H1 (cell line): ENCODE results near the gene INPP5A. TPM values are rescaled to one million over a fixed set of nuclear protein-coding genes. Genes with fewer than 3 reads are reported as not detected.

Experiments
- CTCF ChIA-PET: fragments of 300-600 bp; sonication (Branson Sonifier 250); formaldehyde crosslinking; loops from one replicate; lab custom pipeline; 2021; ENCODE audit not compliant: partially characterized antibody; lab: Charles Lee
- POLR2A ChIA-PET: fragments of 300-600 bp; sonication (Branson Sonifier 250); formaldehyde crosslinking; loops from one replicate; lab custom pipeline; 2021; ENCODE audit warnings: inconsistent platforms; ENCODE audit not compliant: partially characterized antibody; lab: Charles Lee
- DNase-seq, 2 experiments: peaks; one replicate each; pipeline versions ENCODE4 v3.0.0 to v3.0.0-alpha.2; 2010 to 2022; ENCODE audit warnings: low spot score in 2 of 2, low read depth in 1 of 2, mixed read lengths in 1 of 2
- FAIRE-seq: peaks from 2 replicates; lab custom pipeline; 2011; peaks lifted over from hg19 to GRCh38; lab: Jason Lieb, UNC
- H2AFZ ChIP-seq: 2 replicates; pipeline ENCODE4 v1.8.1; 2012; ENCODE audit warnings: low read length, inconsistent platforms
- H2AK5ac ChIP-seq: 2 replicates; pipeline ENCODE4 v1.6.1; 2013; ENCODE audit warnings: low read depth, low read length
- H2BK120ac ChIP-seq: replicated peaks from 2 replicates; pipeline ENCODE3; 2013; ENCODE audit warnings: low read depth, low read length, inconsistent platforms
- H2BK12ac ChIP-seq: 2 replicates; pipeline ENCODE4 v1.6.1; 2013; ENCODE audit warnings: low read depth, low read length
- H2BK15ac ChIP-seq: 2 replicates; pipeline ENCODE4 v1.6.1; 2013; ENCODE audit warnings: low read length
- H2BK20ac ChIP-seq: 2 replicates; pipeline ENCODE4 v1.6.1; 2013; ENCODE audit warnings: low read length
- H2BK5ac ChIP-seq: 2 replicates; pipeline ENCODE4 v1.6.1; 2013; ENCODE audit warnings: low read depth, low read length
- H3K14ac ChIP-seq: 2 replicates; pipeline ENCODE4 v1.6.1; 2013; ENCODE audit warnings: inconsistent platforms; ENCODE audit not compliant: insufficient read length
- H3K18ac ChIP-seq: 2 replicates; pipeline ENCODE4 v1.6.1; 2013; ENCODE audit warnings: low read length; ENCODE audit errors: extremely low read depth
- H3K23ac ChIP-seq: 2 replicates; pipeline ENCODE4 v1.6.1; 2013; ENCODE audit warnings: inconsistent platforms; ENCODE audit not compliant: insufficient read length
- H3K23me2 ChIP-seq: 2 replicates; pipeline ENCODE4 v1.6.1; 2013; ENCODE audit warnings: low read depth, low read length
- H3K27ac ChIP-seq: 2 replicates; pipeline ENCODE4 v1.6.1; 2011; ENCODE audit warnings: low read depth, low read length, inconsistent platforms
- H3K27me3 ChIP-seq, 4 experiments: replicated peaks in 1 of 4; 1 replicate in 1 of 4; 2 replicates in 3 of 4; pipeline versions ENCODE4 v1.6.1 to v1.8.1; 2011 to 2013; ENCODE audit warnings: low read length in 3 of 4, mild to moderate bottlenecking in 3 of 4, inconsistent platforms in 2 of 4, mixed read lengths in 2 of 4, moderate library complexity in 1 of 4; ENCODE audit not compliant: control insufficient read depth in 3 of 4, insufficient read depth in 3 of 4; ENCODE audit errors: extremely low read depth in 1 of 4
- H3K36me3 ChIP-seq, 4 experiments: 2 replicates each; pipeline versions ENCODE4 v1.6.1 to v1.8.1; 2011 to 2013; ENCODE audit warnings: mild to moderate bottlenecking in 4 of 4, low read length in 3 of 4, moderate library complexity in 2 of 4, control low read depth in 1 of 4, inconsistent platforms in 1 of 4; ENCODE audit not compliant: insufficient read depth in 4 of 4, control insufficient read depth in 2 of 4
- H3K4ac ChIP-seq: replicated peaks from 2 replicates; pipeline ENCODE3; 2013; ENCODE audit warnings: low read length, low read depth, mixed read lengths, inconsistent platforms; ENCODE audit not compliant: insufficient read length
- H3K4me1 ChIP-seq, 4 experiments: replicated peaks in 1 of 4; 1 replicate in 1 of 4; 2 replicates in 3 of 4; pipeline versions ENCODE4 v1.6.1 to v1.8.1; 2011 to 2013; ENCODE audit warnings: low read length in 3 of 4, inconsistent platforms in 2 of 4, mixed read lengths in 1 of 4; ENCODE audit not compliant: insufficient read depth in 4 of 4, control insufficient read depth in 3 of 4
- H3K4me2 ChIP-seq, 2 experiments: 2 replicates each; pipeline versions ENCODE4 v1.6.1 to v1.8.1; 2011 to 2013; ENCODE audit warnings: low read depth in 2 of 2, low read length in 2 of 2, control low read depth in 1 of 2, inconsistent platforms in 1 of 2, mild to moderate bottlenecking in 1 of 2; ENCODE audit not compliant: insufficient read depth in 1 of 2
- H3K4me3 ChIP-seq, 4 experiments: fragments of 200-600, 300-600 bp in 1 of 4; sonication (generic), shearing (Covaris generic), sonication (Bioruptor Twin) in 1 of 4; 2 replicates each; pipeline versions ENCODE4 v1.5.1 to v1.8.1; 2011 to 2016; ENCODE audit warnings: low read length in 4 of 4, low read depth in 3 of 4, control low read depth in 2 of 4, inconsistent platforms in 2 of 4, mild to moderate bottlenecking in 2 of 4, mixed read lengths in 1 of 4, moderate library complexity in 1 of 4; ENCODE audit not compliant: insufficient read depth in 2 of 4; ENCODE audit errors: extremely low read depth in 1 of 4
- H3K56ac ChIP-seq: replicated peaks from 2 replicates; pipeline ENCODE3; 2013; ENCODE audit warnings: low read depth, mild to moderate bottlenecking, mixed read lengths, low read length, inconsistent platforms; ENCODE audit not compliant: insufficient read length
- H3K79me1 ChIP-seq: 2 replicates; pipeline ENCODE4 v1.6.1; 2013; ENCODE audit warnings: low read depth, low read length, control low read depth
- H3K79me2 ChIP-seq, 2 experiments: 2 replicates each; pipeline versions ENCODE4 v1.6.1 to v1.8.1; 2012 to 2013; ENCODE audit warnings: low read length in 2 of 2, mild to moderate bottlenecking in 2 of 2, inconsistent platforms in 1 of 2; ENCODE audit not compliant: insufficient read depth in 2 of 2, control insufficient read depth in 1 of 2
- H3K9ac ChIP-seq, 4 experiments: replicated peaks in 1 of 4; 1 replicate in 1 of 4; 2 replicates in 3 of 4; pipeline versions ENCODE4 v1.6.1 to v1.8.1; 2011 to 2013; ENCODE audit warnings: low read depth in 3 of 4, low read length in 3 of 4, control low read depth in 2 of 4, mild to moderate bottlenecking in 2 of 4, moderate library complexity in 2 of 4, inconsistent platforms in 1 of 4; ENCODE audit errors: extremely low read depth in 1 of 4
- H3K9me3 ChIP-seq, 2 experiments: 2 replicates each; pipeline versions ENCODE4 v1.6.1 to v1.8.1; 2012 to 2013; ENCODE audit warnings: mild to moderate bottlenecking in 2 of 2, moderate library complexity in 2 of 2, control low read depth in 1 of 2, inconsistent platforms in 1 of 2, low read depth in 1 of 2, low read length in 1 of 2, mixed read lengths in 1 of 2; ENCODE audit not compliant: insufficient read depth in 2 of 2
- H4K20me1 ChIP-seq, 2 experiments: replicated peaks in 1 of 2; 2 replicates each; pipeline versions ENCODE3 to v1.8.1; 2011 to 2013; ENCODE audit warnings: inconsistent platforms in 2 of 2, low read length in 2 of 2, mild to moderate bottlenecking in 1 of 2; ENCODE audit not compliant: insufficient read depth in 2 of 2, control insufficient read depth in 1 of 2
- H4K5ac ChIP-seq: 2 replicates; pipeline ENCODE4 v1.6.1; 2013; ENCODE audit warnings: low read length, low read depth, mixed read lengths, inconsistent platforms; ENCODE audit not compliant: insufficient read length
- H4K8ac ChIP-seq: 2 replicates; pipeline ENCODE4 v1.8.0; 2013; ENCODE audit warnings: mild to moderate bottlenecking, moderate library complexity, low read length, inconsistent platforms; ENCODE audit not compliant: insufficient read depth; ENCODE audit errors: extremely low read depth
- H4K91ac ChIP-seq: replicated peaks from 2 replicates; pipeline ENCODE3; 2013; ENCODE audit warnings: low read length, mixed read lengths, inconsistent platforms; ENCODE audit not compliant: insufficient read length
- CEBPB ChIP-seq: IDR thresholded peaks from 2 replicates; pipeline ENCODE4 v1.6.1; 2012; ENCODE audit warnings: low read depth, low read length
- POLR2AphosphoS5 ChIP-seq: IDR thresholded peaks from 2 replicates; pipeline ENCODE4 v1.6.1; 2011; ENCODE audit warnings: low read depth, low read length
- RBBP5 ChIP-seq: IDR thresholded peaks from 2 replicates; pipeline ENCODE4 v1.7.1; 2012; ENCODE audit warnings: low read depth, mild to moderate bottlenecking, inconsistent platforms, low read length, moderate library complexity, borderline replicate concordance
- SAP30 ChIP-seq: fragments of 300-600 bp; sonication (generic); IDR thresholded peaks from 2 replicates; pipeline ENCODE4 v1.7.1; 2012; ENCODE audit warnings: low read length, moderate library complexity, mild to moderate bottlenecking, inconsistent platforms; ENCODE audit not compliant: insufficient read depth, insufficient replicate concordance
- SIRT6 ChIP-seq: IDR thresholded peaks from one replicate; pipeline ENCODE4 v1.7.1; 2012; ENCODE audit warnings: low read length, inconsistent platforms
- SRF ChIP-seq: IDR thresholded peaks from 2 replicates; pipeline ENCODE4 v1.6.1; 2011; ENCODE audit warnings: mild to moderate bottlenecking, low read depth, low read length, moderate library complexity
- WGBS, 2 experiments: shearing (Covaris generic) in 1 of 2; methylation state at CpG; one replicate each; pipeline versions ENCODE4 v1.1.6 to v1.1.7; 2013 to 2015; ENCODE audit warnings: low lambda C conversion rate in 2 of 2, mixed read lengths in 2 of 2, inconsistent platforms in 1 of 2, low coverage in 1 of 2, missing lambda C conversion rate in 1 of 2; ENCODE audit not compliant: insufficient replicate concordance in 2 of 2, insufficient coverage in 1 of 2, insufficient read length in 1 of 2; ENCODE audit errors: extremely low coverage in 1 of 2, missing lambda C conversion rate in 1 of 2; 5-methylcytosine and 5-hydroxymethylcytosine counted together
- polyA plus RNA-seq, 7 experiments: library from polyadenylated mRNA; depleted of rRNA in 3 of 7; stranded (reverse) in 5 of 7; unstranded in 2 of 7; fragments of >200 nt in 5 of 7; fragments of 200-250 nt in 2 of 7; gene quantifications; 1 replicate in 5 of 7; 2 replicates in 1 of 7; 4 replicates in 1 of 7; pipeline versions ENCODE4 v1.2.1 to v1.2.3, GENCODE V29; 2011 to 2013; ENCODE audit warnings: missing spikeins in 2 of 7, mixed read lengths in 2 of 7
- total RNA-seq: library from RNA; stranded (reverse); fragmentation: NEBNext Ultra II Directional; extraction: Animal tissue kit (Norgen Biotek cat#: 25700); gene quantifications from 2 replicates; pipeline ENCODE4 v1.2.1, GENCODE V29; 2021

The INPP5A gene
- total and polyA plus RNA-seq, 2 of the 8 experiments (the other 6 are each of a cell fraction or from before 2014, with no cell fraction given): 19.7 to 27.5 TPM

DNA sequence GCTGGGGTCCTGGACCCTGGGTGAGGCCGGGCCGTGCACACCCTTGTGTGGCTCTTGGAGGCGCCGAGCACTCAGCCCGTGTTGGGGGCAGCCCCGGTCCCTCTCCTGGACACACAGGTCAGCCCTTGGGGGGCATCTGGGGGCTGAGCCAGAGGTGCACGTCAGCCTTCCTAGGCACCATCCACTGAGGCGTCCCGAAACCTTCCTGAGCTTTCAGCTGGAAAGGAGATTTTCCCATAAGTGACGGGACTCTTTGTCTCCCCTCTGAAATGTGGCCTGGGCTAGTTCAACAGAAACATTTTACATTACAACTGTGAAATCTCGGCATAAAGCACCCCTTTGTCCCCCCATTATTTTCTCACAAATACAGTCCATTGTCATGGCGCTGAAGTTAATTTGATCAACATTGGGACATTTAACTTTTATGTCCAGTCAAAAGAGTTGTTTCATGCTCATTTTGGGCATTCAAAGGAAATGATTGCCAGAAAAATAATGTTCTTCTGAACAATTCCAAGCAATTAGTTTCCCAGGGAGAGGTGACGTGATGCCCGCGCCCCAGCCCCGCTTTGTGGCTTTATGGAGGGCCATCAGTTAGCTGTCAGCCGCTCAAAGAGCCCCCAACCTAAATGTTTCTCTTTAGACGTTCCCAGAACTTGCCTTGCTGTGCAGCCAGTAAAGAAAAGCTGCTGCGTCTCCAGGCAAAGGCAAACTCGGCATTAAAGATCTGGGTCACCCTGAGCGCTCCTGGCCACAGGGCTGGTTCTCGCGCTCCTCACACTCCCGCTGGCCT, 177.6 kb downstream of the INPP5A start:
- H4K8ac ChIP-seq: peak overlapping the region; percentile 29; the same call in 1 of the 2 replicates
- no peak overlapping the region for H3K14ac ChIP-seq
- WGBS, 2 experiments: 86% methylated on average over 24 of the region's 24 CpGs; no CpG with 5 or more reads in 1 of the 2 experiments
- H3K9ac ChIP-seq: no peak overlapping the region
- H3K4me1 ChIP-seq: peaks cover 0 to 23% (median 12%) of the 10 kb centered on the region in 4 experiments; a peak in 5 of 7 replicates
- no peak overlapping the region for H2BK5ac ChIP-seq
- H3K23me2 ChIP-seq: peaks cover 10% of the 10 kb centered on the region
- H4K91ac ChIP-seq: peak overlapping the region; percentile 44
- H3K79me1 ChIP-seq: peaks cover 4% of the 10 kb centered on the region
- no peak overlapping the region; a peak in 1 of 8 replicates for H3K4me3 ChIP-seq
- no peak overlapping the region for H2BK20ac ChIP-seq
- ChIA-PET CTCF (interaction anchor here (0.8 to 1.4 kb wide), 4 partner anchors 16 to 91 kb away, joined by 3 read pairs; no protein-coding TSS in a partner anchor), POLR2A (interaction anchor here (1.2 kb wide), 1 partner anchor 22 kb away, joined by 3 read pairs; no protein-coding TSS in a partner anchor)
- H3K4me2 ChIP-seq: peak overlapping the region in 1 of 2 experiments; percentile 26; a peak in 1 of 4 replicates
- no peak overlapping the region for H3K56ac ChIP-seq
- no peak overlapping the region; the same call in 1 of the 2 replicates for H2BK12ac ChIP-seq
- FAIRE-seq: no peak
- no peak overlapping the region for H2BK15ac ChIP-seq
- H2AFZ ChIP-seq: no peak overlapping the region
- no peak overlapping the region for H3K27ac ChIP-seq
- no peaks in the 10 kb centered on the region for H3K79me2 ChIP-seq
- TF ChIP-seq SRF (no peak), CEBPB (no peak), SAP30 (no peak), POLR2AphosphoS5 (no peak), RBBP5 (no peak), SIRT6 (no peak)
- no peak overlapping the region for H3K4ac ChIP-seq
- H4K20me1 ChIP-seq: peaks cover 0 to 8% of the 10 kb centered on the region in 2 experiments
- H3K9me3 ChIP-seq: no peaks in the 10 kb centered on the region; a peak in 2 of 4 replicates
- no peak overlapping the region for H2BK120ac ChIP-seq
- H3K27me3 ChIP-seq: no peaks in the 10 kb centered on the region
- H2AK5ac ChIP-seq: no peak overlapping the region
- H4K5ac ChIP-seq: peak overlapping the region; percentile 33
- H3K36me3 ChIP-seq: no peaks in the 10 kb centered on the region
- H3K23ac ChIP-seq: no peak overlapping the region
- peak overlapping the region; percentile 38; the same call in 1 of the 2 replicates for H3K18ac ChIP-seq
- no peak for DNase-seq
